ENCODE data around the gene PPIL4.
A peak's percentile ranks its signal among the peaks of the same experiment; 100 is the strongest.

The PPIL4 gene

GRCh38 chr6:149545754-149546471 is at the start of gene PPIL4:
PPIL4 (minus strand) TSS chr6:149546043; CDS start chr6:149546005, 38 bp downstream.
- peak; percentile 97 to 99 for DNase-seq
- TF ChIP-seq GATA1 (IDR thresholded peaks at IDR 0.05; ENCODE audit: low read depth, low read length) (no peak), POLR2A (IDR thresholded peaks at IDR 0.05; ENCODE audit: low read length) (peak; percentile 92)

GRCh38 chr6:149593408-149593807 is 47.6 kb upstream of the PPIL4 start:
- no peak for DNase-seq
- TF ChIP-seq GATA1 (IDR thresholded peaks at IDR 0.05; ENCODE audit: low read depth, low read length) (no peak), POLR2A (IDR thresholded peaks at IDR 0.05; ENCODE audit: low read length) (no peak)

DNA sequence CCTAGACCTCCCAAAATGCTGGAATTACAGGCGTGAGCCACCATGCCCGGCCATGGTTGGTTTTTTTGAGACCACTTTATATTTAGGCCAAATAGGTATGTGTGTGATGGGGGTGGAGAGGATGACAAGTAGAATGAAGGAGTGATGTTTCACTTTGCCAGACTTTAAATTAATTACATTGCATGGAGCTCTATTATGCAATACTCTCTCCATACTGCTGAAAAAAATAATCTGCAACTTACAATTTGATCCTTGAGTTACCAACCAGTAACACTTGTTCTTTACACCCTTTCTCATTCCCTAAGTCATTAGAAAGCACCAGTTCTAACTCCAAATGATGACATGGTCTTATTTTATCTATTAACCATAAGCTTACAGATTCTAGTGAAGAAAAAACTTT is 47.1 kb upstream of the PPIL4 start:
- no peak for DNase-seq
- no peak for TF ChIP-seq GATA1 (IDR thresholded peaks at IDR 0.05; ENCODE audit: low read depth, low read length)
- no peak for TF ChIP-seq POLR2A (IDR thresholded peaks at IDR 0.05; ENCODE audit: low read length)

DNA sequence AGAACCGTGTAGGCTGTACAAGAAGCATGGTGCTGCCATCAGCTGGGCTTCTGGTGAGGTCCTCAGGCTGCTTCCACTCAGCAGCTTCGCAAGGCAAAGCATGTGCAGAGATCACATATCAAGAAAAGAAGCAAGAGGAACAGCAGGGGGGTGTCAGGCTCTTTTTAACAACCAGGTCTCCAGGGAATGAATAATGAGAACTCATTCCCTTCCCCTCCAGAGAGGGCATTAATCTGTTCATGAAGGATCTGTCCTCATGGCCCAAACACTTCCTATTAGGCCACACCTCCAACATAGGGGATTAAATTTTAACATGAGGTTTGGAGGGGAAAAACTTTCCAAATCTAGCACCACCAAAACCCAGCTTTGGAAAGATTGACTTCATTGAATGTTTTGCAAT is 40.3 kb upstream of the PPIL4 start:
- TF ChIP-seq POLR2A (IDR thresholded peaks at IDR 0.05; ENCODE audit: low read length) (no peak), GATA1 (IDR thresholded peaks at IDR 0.05; ENCODE audit: low read depth, low read length) (no peak)

GRCh38 chr6:149581349-149581748 is 35.5 kb upstream of the PPIL4 start:
- DNase-seq, result no peak
- TF ChIP-seq POLR2A (IDR thresholded peaks at IDR 0.05; ENCODE audit: low read length) (no peak), GATA1 (IDR thresholded peaks at IDR 0.05; ENCODE audit: low read depth, low read length) (no peak)

More for the DNA sequence above, 40.3 kb upstream of the PPIL4 start:
- no peak for DNase-seq

DNA sequence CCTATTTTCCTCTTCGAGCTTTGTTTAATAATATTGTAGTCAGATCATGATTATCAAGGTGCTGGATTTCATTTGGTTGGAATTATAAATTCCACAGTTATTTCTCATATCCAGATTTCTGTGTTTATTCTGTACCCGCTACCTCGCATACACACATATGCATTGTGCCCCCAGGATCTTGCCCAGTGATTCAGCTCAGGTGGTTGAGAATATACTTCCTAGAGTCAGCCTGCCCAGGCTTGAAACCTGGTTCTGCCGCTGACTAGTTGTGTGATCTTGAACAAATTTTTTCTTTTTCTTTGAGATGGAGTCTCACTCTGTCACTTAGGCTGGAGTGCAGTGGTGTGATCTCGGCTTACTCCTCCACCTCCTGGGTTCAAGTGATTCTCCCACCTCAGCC is 35.0 kb upstream of the PPIL4 start:
- TF ChIP-seq POLR2A (IDR thresholded peaks at IDR 0.05; ENCODE audit: low read length) (no peak), GATA1 (IDR thresholded peaks at IDR 0.05; ENCODE audit: low read depth, low read length) (no peak)
- no peak for DNase-seq

DNA sequence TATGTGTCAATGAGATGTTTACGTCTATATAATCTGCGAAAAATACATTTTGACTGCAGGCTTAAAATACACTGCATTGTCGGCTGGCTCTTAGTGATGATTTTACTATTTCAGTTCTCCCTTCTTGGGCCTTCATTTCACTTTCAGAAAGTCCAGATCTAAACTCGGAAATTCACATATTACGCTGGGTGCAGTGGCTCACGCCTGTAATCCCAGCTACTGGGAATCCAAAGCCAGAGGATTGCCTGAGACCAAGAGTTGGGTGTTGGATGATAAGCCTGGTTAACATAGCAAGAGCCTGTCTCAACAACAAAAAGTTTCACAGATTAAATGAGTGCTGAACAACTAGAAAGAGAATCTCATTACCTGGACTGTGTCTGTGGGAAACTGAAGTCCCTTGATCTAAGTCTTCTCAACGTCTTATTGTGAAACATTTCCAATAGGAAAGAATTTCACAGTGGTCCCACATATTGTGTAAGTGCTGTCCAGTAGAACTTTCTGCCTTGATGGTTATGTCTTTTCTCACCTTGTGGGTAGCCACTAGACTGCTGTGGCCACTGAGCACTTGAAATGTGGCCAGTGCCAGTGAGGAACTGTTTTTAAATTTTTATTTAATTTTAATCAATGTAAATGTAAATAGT is 22.2 kb upstream of the PPIL4 start:
- no peak for DNase-seq
- TF ChIP-seq POLR2A (IDR thresholded peaks at IDR 0.05; ENCODE audit: low read length) (no peak), GATA1 (IDR thresholded peaks at IDR 0.05; ENCODE audit: low read depth, low read length) (no peak)

DNA sequence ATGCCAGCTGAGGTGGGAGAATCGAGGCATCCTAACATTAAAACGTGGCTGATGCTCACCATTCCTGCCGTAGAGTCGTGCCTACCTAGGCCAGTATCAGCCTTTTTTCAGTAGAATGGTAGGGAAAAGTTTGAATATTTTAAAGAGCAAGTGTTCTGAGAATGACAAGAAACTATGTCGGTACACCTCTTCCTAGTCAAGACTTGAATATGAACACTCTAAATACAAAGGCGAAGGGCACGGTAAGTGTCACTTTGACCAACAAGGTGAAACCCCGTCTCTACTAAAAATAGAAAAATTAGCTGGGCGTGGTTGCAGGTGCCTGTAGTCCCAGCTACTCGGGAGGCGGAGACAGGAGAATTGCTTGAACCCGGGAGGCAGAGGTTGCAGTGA is 21.3 kb upstream of the PPIL4 start:
- TF ChIP-seq GATA1 (IDR thresholded peaks at IDR 0.05; ENCODE audit: low read depth, low read length), result no peak
- no peak for TF ChIP-seq POLR2A (IDR thresholded peaks at IDR 0.05; ENCODE audit: low read length)
- no peak for DNase-seq

DNA sequence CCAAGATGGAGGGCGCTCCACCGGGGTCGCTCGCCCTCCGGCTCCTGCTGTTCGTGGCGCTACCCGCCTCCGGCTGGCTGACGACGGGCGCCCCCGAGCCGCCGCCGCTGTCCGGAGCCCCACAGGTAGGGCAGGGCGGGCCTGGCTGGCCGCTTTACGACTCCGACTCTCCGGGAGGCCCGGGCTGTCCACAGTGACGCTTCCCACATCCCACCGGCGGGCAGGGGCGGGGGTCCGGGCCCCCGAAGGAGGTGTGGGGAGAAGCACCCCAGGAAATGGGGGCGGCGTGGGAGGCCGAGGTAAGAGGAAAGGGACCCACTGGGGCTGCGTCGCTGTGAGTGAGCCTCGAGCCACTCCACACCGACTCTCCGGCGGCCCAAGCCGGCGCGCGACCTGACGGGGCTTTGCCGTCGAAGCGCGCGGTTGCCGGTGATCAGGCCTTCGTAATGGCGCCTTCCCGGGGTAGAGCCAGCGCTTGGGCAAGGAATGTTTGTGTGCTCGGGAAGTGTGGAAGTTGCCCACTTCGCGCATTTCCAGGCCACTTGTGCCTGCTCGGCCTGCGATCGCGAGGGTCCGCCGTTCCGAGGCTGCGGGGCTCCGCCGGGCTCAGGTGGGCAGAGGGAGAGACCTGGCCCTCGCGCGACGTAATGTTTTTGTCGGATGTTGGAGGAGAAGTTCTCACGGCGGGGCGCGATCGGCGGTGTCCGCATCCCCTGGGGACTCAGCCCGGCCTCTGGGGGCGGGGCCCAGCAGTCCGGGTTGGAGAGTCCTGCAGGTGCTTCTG is 20.8 kb upstream of the PPIL4 start:
- TF ChIP-seq GATA1 (IDR thresholded peaks at IDR 0.05; ENCODE audit: low read depth, low read length), result no peak
- TF ChIP-seq POLR2A (IDR thresholded peaks at IDR 0.05; ENCODE audit: low read length), result peak; percentile 38
- DNase-seq, result peak; percentile 74 to 80

DNA sequence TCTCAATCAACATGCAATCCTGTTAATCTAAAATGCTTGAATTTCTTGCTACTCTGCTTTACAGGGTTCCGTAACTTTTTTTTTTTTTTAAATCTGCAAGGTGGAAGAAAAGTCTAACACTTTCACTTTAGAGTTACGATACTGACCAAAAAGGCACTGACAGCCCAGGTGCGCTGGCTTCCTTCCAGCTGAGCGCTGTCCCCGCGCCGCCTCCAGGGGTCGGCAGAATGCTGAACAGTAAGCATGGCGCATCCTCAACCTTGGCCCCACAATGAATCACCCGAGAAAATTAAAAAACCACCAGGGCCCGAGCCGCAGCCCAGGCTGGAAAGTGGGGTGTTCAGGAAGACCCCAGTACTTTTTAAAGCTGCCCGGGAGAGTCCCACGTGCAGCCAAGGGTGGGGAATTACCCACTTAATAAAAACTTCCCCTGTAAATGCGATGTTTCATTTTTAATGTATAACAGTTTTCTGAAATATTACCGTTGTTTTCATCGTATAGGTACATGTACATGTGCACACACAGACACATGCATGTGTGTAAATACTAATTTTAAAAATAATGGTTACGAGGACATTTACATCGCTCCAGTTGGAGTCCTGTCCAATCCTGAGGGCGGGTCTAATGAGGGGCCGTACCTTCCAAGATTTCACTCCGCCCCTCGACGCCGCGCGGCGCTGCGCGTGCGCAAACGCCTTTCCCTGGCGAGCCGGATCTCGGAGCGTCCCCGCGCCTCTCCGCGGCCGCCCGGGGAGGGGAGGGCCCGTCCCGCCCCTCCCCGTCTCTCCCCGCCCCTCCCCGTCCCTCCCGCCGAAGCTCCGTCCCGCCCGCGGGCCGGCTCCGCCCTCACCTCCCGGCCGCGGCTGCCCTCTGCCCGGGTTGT is 19.9 kb upstream of the PPIL4 start, which contains the start of gene GINM1:
Gene GINM1, plus strand, starts transcription at position 849 of the 883 bp plus-strand sequence. CDS start 40 bp downstream, outside the sequence.
- DNase-seq, result peak; percentile 95 to 98
- TF ChIP-seq POLR2A (IDR thresholded peaks at IDR 0.05; ENCODE audit: low read length) (no peak), GATA1 (IDR thresholded peaks at IDR 0.05; ENCODE audit: low read depth, low read length) (no peak)

DNA sequence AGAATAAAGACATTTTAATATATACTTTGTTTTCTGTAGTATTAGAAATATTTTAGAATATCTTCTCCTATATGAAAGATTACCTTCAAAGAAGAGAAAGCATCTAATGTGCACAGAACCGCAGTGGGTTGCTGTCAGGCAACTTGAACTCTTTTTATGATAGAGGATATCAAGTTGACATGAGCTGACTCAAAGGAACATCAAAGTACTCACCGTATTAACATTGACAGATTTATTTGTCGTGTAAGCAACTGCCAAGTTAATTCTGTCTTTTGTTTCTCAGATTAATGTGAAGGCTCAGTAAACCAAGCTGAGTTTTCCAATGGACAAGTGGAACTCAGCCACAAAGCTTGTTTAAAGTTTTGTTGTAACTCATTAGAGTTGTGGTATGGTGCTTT is 18.1 kb upstream of the PPIL4 start:
- no peak for DNase-seq
- TF ChIP-seq POLR2A (IDR thresholded peaks at IDR 0.05; ENCODE audit: low read length), result no peak
- TF ChIP-seq GATA1 (IDR thresholded peaks at IDR 0.05; ENCODE audit: low read depth, low read length), result no peak

DNA sequence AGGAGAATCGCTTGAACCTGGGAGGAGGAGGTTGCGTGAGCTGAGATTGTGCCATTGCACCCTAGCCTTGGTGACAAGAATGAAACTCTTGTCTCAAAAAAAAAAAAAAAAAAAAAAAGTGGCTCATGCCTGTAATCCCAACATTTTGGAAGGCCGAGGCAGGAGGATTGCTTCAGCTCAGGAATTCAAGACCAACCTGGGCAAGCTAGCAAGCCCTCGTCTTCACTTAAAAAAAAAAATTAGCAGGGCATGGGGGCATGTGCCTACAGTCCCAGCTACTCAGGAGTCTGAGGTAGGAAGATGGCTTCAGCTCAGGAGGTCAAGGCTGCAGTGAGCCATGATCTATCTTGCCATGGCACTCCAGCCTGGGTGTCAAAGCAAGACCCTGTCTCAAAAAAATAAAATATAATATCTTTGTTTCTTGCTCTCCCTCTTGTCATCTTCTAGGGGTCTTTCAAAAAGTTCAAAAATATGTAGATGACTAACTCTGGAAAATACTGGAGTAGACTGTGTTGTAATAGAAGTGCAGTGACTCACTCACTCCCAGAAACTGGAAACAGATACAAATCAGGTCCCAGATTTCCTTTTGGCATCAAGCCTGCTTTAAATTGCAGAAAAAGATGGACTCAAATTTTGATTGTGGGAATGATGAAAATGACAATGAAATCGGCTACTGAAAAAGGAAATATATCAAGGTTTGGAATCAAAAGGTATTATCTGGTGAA is 17.5 kb upstream of the PPIL4 start:
- DNase-seq, result no peak
- no peak for TF ChIP-seq POLR2A (IDR thresholded peaks at IDR 0.05; ENCODE audit: low read length)
- no peak for TF ChIP-seq GATA1 (IDR thresholded peaks at IDR 0.05; ENCODE audit: low read depth, low read length)

DNA sequence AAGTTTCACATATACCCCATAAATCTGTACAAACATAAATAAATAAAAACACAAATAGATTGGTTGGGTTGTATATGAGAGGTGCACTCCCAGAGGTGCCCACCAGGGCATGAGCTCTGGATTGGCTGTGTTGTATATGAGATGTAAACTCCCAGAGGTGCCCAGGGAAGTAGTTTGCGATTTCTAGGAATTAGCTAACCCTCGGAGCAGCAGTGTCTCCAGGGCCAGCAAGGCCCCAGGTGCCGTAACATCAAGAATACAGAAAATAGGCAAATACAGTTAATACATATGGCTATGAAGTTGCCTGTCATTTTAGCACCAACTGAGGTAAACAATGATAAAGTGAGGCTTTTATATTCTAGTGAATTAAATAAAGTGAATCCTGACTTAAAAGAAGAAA is 14.9 kb upstream of the PPIL4 start:
- peak in 1 of 2 experiments; percentile 40 for DNase-seq
- TF ChIP-seq POLR2A (IDR thresholded peaks at IDR 0.05; ENCODE audit: low read length) (no peak), GATA1 (IDR thresholded peaks at IDR 0.05; ENCODE audit: low read depth, low read length) (no peak)

All from erythroblast (primary cell).